Kidney epithelial cell (primary cell): ENCODE results near the gene KRTAP13-1. TPM values are rescaled to one million over a fixed set of nuclear protein-coding genes. Genes with fewer than 3 reads are reported as not detected.

Source experiments
- DNase-seq: peaks from one replicate; pipeline ENCODE4 v3.0.0-alpha.2; 2010; ENCODE audit warnings: low read depth
- H3K27me3 ChIP-seq: 2 replicates; pipeline ENCODE4 v1.6.0; 2011; ENCODE audit warnings: low read length; ENCODE audit not compliant: control insufficient read depth, insufficient read depth
- H3K36me3 ChIP-seq: 2 replicates; pipeline ENCODE4 v1.5.1; 2011; ENCODE audit warnings: low read length; ENCODE audit not compliant: control insufficient read depth, insufficient read depth
- H3K4me3 ChIP-seq: 2 replicates; pipeline ENCODE4 v1.5.1; 2011; ENCODE audit warnings: low read depth, mild to moderate bottlenecking, control low read depth, low read length
- CTCF ChIP-seq: IDR thresholded peaks from 2 replicates; pipeline ENCODE4 v1.5.1; 2011; ENCODE audit warnings: mild to moderate bottlenecking, moderate library complexity, low read length, control low read depth, inconsistent platforms; ENCODE audit not compliant: insufficient read depth, poor library complexity, severe bottlenecking
- total RNA-seq: library from RNA; depleted of rRNA; stranded (reverse); fragments of >200 nt; gene quantifications from 2 replicates; pipeline ENCODE4 v1.2.3, GENCODE V29; 2015

The KRTAP13-1 gene
- total RNA-seq, 1 donor from 2014 or later, result not detected

- no peak for DNase-seq
- TF ChIP-seq CTCF, result no peak
- Histone ChIP-seq H3K27me3 (no peaks in the 10 kb centered on the region), H3K4me3 (no peak overlapping the region), H3K36me3 (no peaks in the 10 kb centered on the region)
These were observed 20.2 kb downstream of the KRTAP13-1 start for GRCh38 chr21:30415993-30416392.

- Histone ChIP-seq H3K27me3 (no peaks in the 10 kb centered on the region), H3K4me3 (no peak within 1 kb of the TSS), H3K36me3 (no peaks in the 10 kb centered on the region)
- no peak for TF ChIP-seq CTCF
- DNase-seq, result no peak
These were observed 30.0 kb downstream of the KRTAP13-1 start, which contains the start of gene KRTAP13-3 for GRCh38 chr21:30425826-30426225. KRTAP13-3 (minus strand) TSS chr21:30425926; CDS start chr21:30425912, 14 bp downstream.

- no peaks in the 10 kb centered on the region for H3K27me3 ChIP-seq
- no peak for TF ChIP-seq CTCF
- H3K4me3 ChIP-seq, result no peak overlapping the region
- H3K36me3 ChIP-seq, result no peaks in the 10 kb centered on the region
- no peak for DNase-seq
These were observed 30.9 kb downstream of the KRTAP13-1 start for GRCh38 chr21:30426731-30427130.

- no peaks in the 10 kb centered on the region for H3K27me3 ChIP-seq
These were observed 34.4 kb downstream of the KRTAP13-1 start, which contains the start of gene KRTAP13-4 for GRCh38 chr21:30430170-30430655. KRTAP13-4 (plus strand) TSS chr21:30430220; CDS start chr21:30430276, 56 bp downstream.

GRCh38 chr21:30434033-30434631 lies 38.3 kb downstream of the KRTAP13-1 start:
- Histone ChIP-seq H3K4me3 (no peak overlapping the region), H3K27me3 (no peaks in the 10 kb centered on the region), H3K36me3 (no peaks in the 10 kb centered on the region)
- no peak for DNase-seq
- peak; percentile 65 for TF ChIP-seq CTCF

More at GRCh38 chr21:30430170-30430655, 34.4 kb downstream of the KRTAP13-1 start, which contains the start of gene KRTAP13-4:
- Histone ChIP-seq H3K4me3 (no peak within 1 kb of the TSS), H3K36me3 (no peaks in the 10 kb centered on the region)
- no peak for DNase-seq
- no peak for TF ChIP-seq CTCF
